IMR-90 (cell line): Measurements from ENCODE around the gene RASGRF2. TPM values are rescaled to one million over a fixed set of nuclear protein-coding genes. Genes with fewer than 3 reads are reported as not detected.

Experiments used
- ATAC-seq: fragments of 200-7000 bp; cut with Tn5 transposase; 2 replicates; pipeline ENCODE4 v1.9.1; 2020; ENCODE audit warnings: low read depth, mild to moderate bottlenecking, moderate library complexity
- BruUV-seq: library from RNA; stranded (reverse); fragments of 400-500 nt; replicated peaks from 2 replicates; lab custom pipeline; 2021; lab: Mats Ljungman, UMichigan
- CTCF ChIA-PET: fragments of 300-600 bp; formaldehyde crosslinking; extraction: SDS; loops from one replicate; lab custom pipeline; 2021; ENCODE audit warnings: antibody characterized with exemption; lab: Yijun Ruan, JAX
- POLR2A ChIA-PET: fragments of 300-600 bp; sonication (Branson Sonifier 250); formaldehyde crosslinking; loops from one replicate; lab custom pipeline; 2022; ENCODE audit warnings: antibody characterized with exemption; ENCODE audit not compliant: unreplicated experiment; lab: Charles Lee
- DNase-seq: peaks from one replicate; pipeline ENCODE4 v3.0.0; 2013
- H2AFZ ChIP-seq: replicated peaks from 2 replicates; pipeline ENCODE3; 2013; ENCODE audit warnings: low read length, mild to moderate bottlenecking; ENCODE audit not compliant: poor library complexity
- H2AK5ac ChIP-seq: 2 replicates; pipeline ENCODE4 v1.6.1; 2013; ENCODE audit warnings: low read depth, low read length, inconsistent platforms
- H2AK9ac ChIP-seq: replicated peaks from 2 replicates; pipeline ENCODE3; 2013; ENCODE audit warnings: mild to moderate bottlenecking, low read depth, low read length, moderate library complexity; ENCODE audit not compliant: poor library complexity
- H2BK120ac ChIP-seq: 2 replicates; pipeline ENCODE4 v1.6.1; 2013; ENCODE audit warnings: low read depth, low read length, inconsistent platforms
- H2BK15ac ChIP-seq: 3 replicates; pipeline ENCODE4 v1.6.1; 2013; ENCODE audit warnings: low read depth, low read length, inconsistent platforms
- H2BK20ac ChIP-seq: 2 replicates; pipeline ENCODE4 v1.6.1; 2013; ENCODE audit warnings: low read depth, mild to moderate bottlenecking, inconsistent platforms, low read length, moderate library complexity
- H2BK5ac ChIP-seq: 2 replicates; pipeline ENCODE4 v1.6.1; 2013; ENCODE audit warnings: mild to moderate bottlenecking, low read depth, low read length, inconsistent platforms; ENCODE audit not compliant: poor library complexity, severe bottlenecking
- H3K14ac ChIP-seq: replicated peaks from 2 replicates; pipeline ENCODE4 v1.6.1; 2013; ENCODE audit warnings: low read depth, low read length, inconsistent platforms
- H3K18ac ChIP-seq: 2 replicates; pipeline ENCODE4 v1.6.1; 2013; ENCODE audit warnings: low read depth, low read length, control low read depth
- H3K23ac ChIP-seq: 2 replicates; pipeline ENCODE4 v1.6.1; 2013; ENCODE audit warnings: low read depth, low read length, inconsistent platforms
- H3K27ac ChIP-seq: 2 replicates; pipeline ENCODE4 v1.5.1; 2013; ENCODE audit warnings: mild to moderate bottlenecking, control low read depth, low read length; ENCODE audit not compliant: insufficient read depth
- H3K27me3 ChIP-seq: 2 replicates; pipeline ENCODE4 v1.6.1; 2013; ENCODE audit warnings: low read length; ENCODE audit not compliant: control insufficient read depth, insufficient read depth
- H3K36me3 ChIP-seq: 2 replicates; pipeline ENCODE4 v1.6.1; 2013; ENCODE audit warnings: low read length, mixed read lengths; ENCODE audit not compliant: control insufficient read depth, insufficient read depth
- H3K4ac ChIP-seq: 2 replicates; pipeline ENCODE4 v1.6.1; 2013; ENCODE audit warnings: low read depth, low read length, inconsistent platforms
- H3K4me1 ChIP-seq: 2 replicates; pipeline ENCODE4 v1.6.1; 2013; ENCODE audit warnings: low read length, mixed read lengths; ENCODE audit not compliant: control insufficient read depth, insufficient read depth
- H3K4me2 ChIP-seq: 2 replicates; pipeline ENCODE4 v1.6.1; 2013; ENCODE audit warnings: low read depth, mild to moderate bottlenecking, control low read depth, low read length, moderate library complexity
- H3K4me3 ChIP-seq: 2 replicates; pipeline ENCODE4 v1.5.1; 2013; ENCODE audit warnings: low read depth, mild to moderate bottlenecking, control low read depth, low read length, moderate library complexity; ENCODE audit not compliant: insufficient read depth
- H3K56ac ChIP-seq: 2 replicates; pipeline ENCODE4 v1.6.1; 2013; ENCODE audit warnings: low read length, inconsistent platforms; ENCODE audit not compliant: insufficient read depth; ENCODE audit errors: extremely low read depth
- H3K79me1 ChIP-seq, 2 experiments: 2 replicates each; pipeline ENCODE4 v1.6.1; 2013; ENCODE audit warnings: low read length in 2 of 2, inconsistent platforms in 1 of 2, low read depth in 1 of 2
- H3K9ac ChIP-seq: 2 replicates; pipeline ENCODE4 v1.6.1; 2013; ENCODE audit warnings: low read depth, low read length, control low read depth
- H3K9me1 ChIP-seq: 2 replicates; pipeline ENCODE4 v1.6.1; 2013; ENCODE audit warnings: low read length, inconsistent platforms; ENCODE audit not compliant: insufficient read depth
- H3K9me3 ChIP-seq: 2 replicates; pipeline ENCODE4 v1.6.1; 2013; ENCODE audit warnings: low read length; ENCODE audit not compliant: control insufficient read depth, insufficient read depth
- H4K20me1 ChIP-seq: 2 replicates; pipeline ENCODE4 v1.6.1; 2013; ENCODE audit warnings: low read length, inconsistent platforms; ENCODE audit not compliant: insufficient read depth
- H4K5ac ChIP-seq: 2 replicates; pipeline ENCODE4 v1.6.1; 2013; ENCODE audit warnings: mild to moderate bottlenecking, low read depth, low read length, control low read depth
- H4K8ac ChIP-seq, 2 experiments: 2 replicates each; pipeline ENCODE4 v1.6.1; 2013; ENCODE audit warnings: low read depth in 2 of 2, low read length in 2 of 2, control low read depth in 1 of 2, inconsistent platforms in 1 of 2
- H4K91ac ChIP-seq: 2 replicates; pipeline ENCODE4 v1.6.1; 2013; ENCODE audit warnings: low read depth, low read length, inconsistent platforms; ENCODE audit not compliant: insufficient read depth
- RAD21 ChIP-seq: IDR thresholded peaks from 2 replicates; pipeline ENCODE4 v1.6.1; 2012; ENCODE audit warnings: low read length, improper control_type of control experiment
- SMC3 ChIP-seq: fragments of 150-350 bp; IDR thresholded peaks from 2 replicates; pipeline ENCODE4 v1.6.1; 2016; ENCODE audit warnings: low read depth, mild to moderate bottlenecking, antibody characterized with exemption, low read length, moderate library complexity
- WGBS, 2 experiments: methylation state at CpG; one replicate each; pipeline versions ENCODE4 v1.1.5 to v1.1.7; 2013; ENCODE audit warnings: missing lambda C conversion rate in 2 of 2; ENCODE audit not compliant: insufficient read length in 1 of 2; ENCODE audit errors: extremely low coverage in 2 of 2; 5-methylcytosine and 5-hydroxymethylcytosine counted together
- dilution Hi-C: fragments of 300-500 bp; cut with HindIII; formaldehyde crosslinking; loops from one replicate; pipeline ENCODE4 v1.14.3; 2018; ENCODE audit warnings: low sequenced_read_pairs; ENCODE audit not compliant: unreplicated experiment
- in situ Hi-C: fragments of 300-500 bp; cut with MboI; formaldehyde crosslinking; loops from 3 replicates; pipeline ENCODE4 v1.14.3; 2019; ENCODE audit warnings: low sequenced_read_pairs, inconsistent platforms, mixed read lengths
- intact Hi-C: fragments of 100-400 bp; cut with micrococcal nuclease; formaldehyde crosslinking; loops from 2 replicates; pipeline ENCODE4 v1.10.0; 2022
- polyA plus RNA-seq, 3 experiments: library from polyadenylated mRNA; depleted of rRNA; stranded (reverse); fragments of >200 nt; gene quantifications; 2 replicates each; pipeline ENCODE4 v1.2.3, GENCODE V29; 2012; ENCODE audit warnings: low replicate concordance in 1 of 3
- total RNA-seq: library from RNA; depleted of rRNA; stranded (reverse); fragments of >200 nt; gene quantifications from 2 replicates; pipeline ENCODE4 v1.2.3, GENCODE V29; 2012
- TF ChIP-seq, protein P1 (sequence below): fragments of 150-350 bp; IDR thresholded peaks from 2 replicates; pipeline ENCODE4 v1.6.1; 2016; ENCODE audit warnings: low read depth, mild to moderate bottlenecking, low read length, moderate library complexity, borderline replicate concordance
- TF ChIP-seq, protein P2 (sequence below): conservative IDR thresholded peaks from 2 replicates; pipeline ENCODE4 v1.5.1; 2012; ENCODE audit warnings: mild to moderate bottlenecking, low read depth, low read length, improper control_type of control experiment

RASGRF2 gene
- total and polyA plus RNA-seq, 2 of the 4 experiments (the other 2 are of a cell fraction), result 2.9 to 5.0 TPM

DNA sequence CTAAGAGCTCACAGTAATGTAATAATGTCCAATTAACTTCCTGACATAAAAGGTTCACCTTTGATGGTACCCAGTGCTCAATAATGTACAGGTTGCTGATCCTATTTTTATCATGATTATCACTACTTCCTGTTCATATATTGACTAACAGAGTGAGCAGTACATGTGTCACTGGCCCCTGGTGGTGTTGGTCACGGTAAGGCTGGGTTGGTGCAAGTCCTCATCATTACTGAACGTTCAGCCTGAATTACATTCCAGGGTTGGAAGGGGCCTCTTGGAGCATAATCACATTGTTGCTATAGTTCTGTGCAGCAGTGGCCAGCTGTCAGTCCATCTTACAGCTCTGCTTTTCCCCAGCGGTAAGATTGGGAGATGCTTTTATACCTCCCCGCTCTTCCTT, 248.7 kb downstream of the RASGRF2 start:
- in situ Hi-C loops, result no loop called here

More for the DNA sequence above, 248.7 kb downstream of the RASGRF2 start:
- no peak overlapping the region for H2AK9ac ChIP-seq
- DNase-seq (peak; percentile 36), ATAC-seq (no peak)
- no peak overlapping the region for H2BK20ac ChIP-seq
- 40% methylated on average over 1 of the region's 4 CpGs; no CpG with 5 or more reads in 1 of the 2 experiments for WGBS, 2 experiments
- peaks cover 4% of the 10 kb centered on the region; the same call in 1 of the 2 replicates for H3K9me1 ChIP-seq
- no peaks in the 10 kb centered on the region for H3K9me3 ChIP-seq
- H3K9ac ChIP-seq, result no peak overlapping the region
- no peaks in the 10 kb centered on the region; the same call in 1 of the 2 replicates for H4K20me1 ChIP-seq
- no peak overlapping the region for H3K4me2 ChIP-seq
- H4K91ac ChIP-seq, result no peak overlapping the region
- intact Hi-C loops, result no loop called here
- H3K56ac ChIP-seq, result no peak overlapping the region
- no peak overlapping the region for H2BK15ac ChIP-seq
- TF ChIP-seq, protein P1, sequence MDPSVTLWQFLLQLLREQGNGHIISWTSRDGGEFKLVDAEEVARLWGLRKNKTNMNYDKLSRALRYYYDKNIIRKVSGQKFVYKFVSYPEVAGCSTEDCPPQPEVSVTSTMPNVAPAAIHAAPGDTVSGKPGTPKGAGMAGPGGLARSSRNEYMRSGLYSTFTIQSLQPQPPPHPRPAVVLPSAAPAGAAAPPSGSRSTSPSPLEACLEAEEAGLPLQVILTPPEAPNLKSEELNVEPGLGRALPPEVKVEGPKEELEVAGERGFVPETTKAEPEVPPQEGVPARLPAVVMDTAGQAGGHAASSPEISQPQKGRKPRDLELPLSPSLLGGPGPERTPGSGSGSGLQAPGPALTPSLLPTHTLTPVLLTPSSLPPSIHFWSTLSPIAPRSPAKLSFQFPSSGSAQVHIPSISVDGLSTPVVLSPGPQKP, result no peak
- TF ChIP-seq RAD21, result no peak
- no peak for TF ChIP-seq SMC3
- TF ChIP-seq, protein P2, sequence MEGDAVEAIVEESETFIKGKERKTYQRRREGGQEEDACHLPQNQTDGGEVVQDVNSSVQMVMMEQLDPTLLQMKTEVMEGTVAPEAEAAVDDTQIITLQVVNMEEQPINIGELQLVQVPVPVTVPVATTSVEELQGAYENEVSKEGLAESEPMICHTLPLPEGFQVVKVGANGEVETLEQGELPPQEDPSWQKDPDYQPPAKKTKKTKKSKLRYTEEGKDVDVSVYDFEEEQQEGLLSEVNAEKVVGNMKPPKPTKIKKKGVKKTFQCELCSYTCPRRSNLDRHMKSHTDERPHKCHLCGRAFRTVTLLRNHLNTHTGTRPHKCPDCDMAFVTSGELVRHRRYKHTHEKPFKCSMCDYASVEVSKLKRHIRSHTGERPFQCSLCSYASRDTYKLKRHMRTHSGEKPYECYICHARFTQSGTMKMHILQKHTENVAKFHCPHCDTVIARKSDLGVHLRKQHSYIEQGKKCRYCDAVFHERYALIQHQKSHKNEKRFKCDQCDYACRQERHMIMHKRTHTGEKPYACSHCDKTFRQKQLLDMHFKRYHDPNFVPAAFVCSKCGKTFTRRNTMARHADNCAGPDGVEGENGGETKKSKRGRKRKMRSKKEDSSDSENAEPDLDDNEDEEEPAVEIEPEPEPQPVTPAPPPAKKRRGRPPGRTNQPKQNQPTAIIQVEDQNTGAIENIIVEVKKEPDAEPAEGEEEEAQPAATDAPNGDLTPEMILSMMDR, result no peak
- no peak overlapping the region for H2BK120ac ChIP-seq
- no peak overlapping the region for H3K4me3 ChIP-seq
- H3K36me3 ChIP-seq, result peaks cover 5% of the 10 kb centered on the region; the same call in 1 of the 2 replicates
- no peaks in the 10 kb centered on the region for H3K27me3 ChIP-seq
- dilution Hi-C loops, result no loop called here
- POLR2A ChIA-PET, result no interaction called here
- BruUV-seq, result no TSS peak
- no peak overlapping the region for H2BK5ac ChIP-seq
- no peak overlapping the region for H4K5ac ChIP-seq
- no peak overlapping the region for H3K14ac ChIP-seq
- CTCF ChIA-PET, result no interaction called here
- H3K23ac ChIP-seq, result no peak overlapping the region
- no peak overlapping the region for H3K18ac ChIP-seq
- H2AK5ac ChIP-seq, result no peak overlapping the region
- no peak overlapping the region for H4K8ac ChIP-seq
- no peak overlapping the region for H2AFZ ChIP-seq
- no peaks in the 10 kb centered on the region for H3K79me1 ChIP-seq
- no peak overlapping the region for H3K4ac ChIP-seq
- no peaks in the 10 kb centered on the region for H3K4me1 ChIP-seq
- H3K27ac ChIP-seq, result no peak overlapping the region
